GM12875 (cell line): ENCODE data around the gene CDCP1.

Experiments
- H3K4me3 ChIP-seq: one replicate; pipeline ENCODE4 v1.5.1; 2011; ENCODE audit warnings: low read depth, low read length, control low read depth
- CTCF ChIP-seq: IDR thresholded peaks from 2 replicates; pipeline ENCODE4 v1.5.1; 2011; ENCODE audit warnings: low read depth, mild to moderate bottlenecking, control low read depth, inconsistent platforms, low read length, moderate library complexity, borderline replicate concordance; ENCODE audit not compliant: insufficient read depth

The CDCP1 gene

GRCh38 chr3:45035441-45036301, 110.5 kb downstream of the CDCP1 start:
- TF ChIP-seq CTCF: no peak
- H3K4me3 ChIP-seq: no peak overlapping the region

DNA sequence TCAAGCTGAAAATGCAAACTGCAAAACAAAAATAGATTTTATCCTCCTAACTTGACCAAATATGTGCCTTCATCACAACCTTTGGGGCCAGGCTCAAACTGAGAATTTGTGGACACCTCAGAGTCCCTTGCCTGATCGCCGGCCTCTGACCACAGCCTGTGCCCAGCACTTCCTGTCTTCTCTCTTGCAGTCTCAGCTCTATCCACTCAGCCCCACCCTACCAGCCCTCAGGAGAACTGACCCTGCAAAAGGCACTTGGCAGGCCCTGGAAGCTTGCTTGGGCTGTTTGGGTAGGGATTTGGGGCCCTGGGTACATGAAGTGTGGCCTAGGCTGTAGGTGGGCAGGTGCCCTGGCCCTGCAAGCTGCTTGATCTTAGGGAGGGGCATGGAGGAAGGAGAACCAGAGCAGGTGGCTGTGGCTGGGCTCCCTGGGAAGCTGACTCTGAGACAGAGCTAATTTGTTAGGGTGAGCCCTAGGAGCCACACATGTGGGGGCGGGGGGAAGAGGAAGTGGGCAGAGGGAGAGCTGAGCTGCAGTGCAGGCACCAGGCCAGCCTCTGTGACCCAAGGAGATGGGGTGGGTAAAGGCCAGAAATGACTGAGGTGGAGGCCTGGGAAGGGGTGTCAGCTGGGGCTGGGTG, 111.4 kb downstream of the CDCP1 start:
- no peak overlapping the region for H3K4me3 ChIP-seq
- no peak for TF ChIP-seq CTCF

DNA sequence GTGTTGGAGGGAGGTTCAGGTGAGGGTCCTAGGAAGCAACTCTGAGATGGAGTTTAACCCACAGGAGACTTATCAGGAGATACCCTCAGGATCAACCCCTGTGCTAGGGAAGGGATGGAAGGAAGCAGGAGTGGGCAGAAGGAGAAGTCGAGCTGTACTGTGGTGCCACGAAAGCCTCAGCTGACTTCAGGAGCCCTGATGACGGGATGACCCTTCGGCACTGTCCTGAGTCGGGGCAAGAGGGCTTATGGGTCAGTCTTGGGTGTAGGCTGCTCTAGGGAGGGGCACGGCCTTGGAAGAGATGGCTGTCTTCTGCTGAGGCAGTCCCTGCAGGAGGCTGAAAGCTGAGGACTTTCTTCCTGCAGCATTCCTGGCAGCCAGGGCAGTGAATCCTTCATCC, 112.4 kb downstream of the CDCP1 start:
- H3K4me3 ChIP-seq: no peak overlapping the region
- TF ChIP-seq CTCF: no peak
